WI38 (cell line): ENCODE measurements around the gene RAB20.
"Not testable (repeated sequence)": the region's sequence is repeated elsewhere in the genome, so short reads cannot be mapped to it uniquely, and the experiment has no call there.

ENCODE experiments used
- H3K4me3 ChIP-seq: 2 replicates; pipeline ENCODE4 v1.5.1; 2011; ENCODE audit warnings: low read depth, mild to moderate bottlenecking, control low read depth, low read length
- CTCF ChIP-seq: IDR thresholded peaks from 2 replicates; pipeline ENCODE4 v1.5.1; 2012; ENCODE audit warnings: low read depth, mild to moderate bottlenecking, control low read depth, low read length

RAB20 gene

GRCh38 chr13:110492679-110493593 lies 68.6 kb downstream of the RAB20 start:
- no peak for TF ChIP-seq CTCF
- no peak overlapping the region for H3K4me3 ChIP-seq

DNA sequence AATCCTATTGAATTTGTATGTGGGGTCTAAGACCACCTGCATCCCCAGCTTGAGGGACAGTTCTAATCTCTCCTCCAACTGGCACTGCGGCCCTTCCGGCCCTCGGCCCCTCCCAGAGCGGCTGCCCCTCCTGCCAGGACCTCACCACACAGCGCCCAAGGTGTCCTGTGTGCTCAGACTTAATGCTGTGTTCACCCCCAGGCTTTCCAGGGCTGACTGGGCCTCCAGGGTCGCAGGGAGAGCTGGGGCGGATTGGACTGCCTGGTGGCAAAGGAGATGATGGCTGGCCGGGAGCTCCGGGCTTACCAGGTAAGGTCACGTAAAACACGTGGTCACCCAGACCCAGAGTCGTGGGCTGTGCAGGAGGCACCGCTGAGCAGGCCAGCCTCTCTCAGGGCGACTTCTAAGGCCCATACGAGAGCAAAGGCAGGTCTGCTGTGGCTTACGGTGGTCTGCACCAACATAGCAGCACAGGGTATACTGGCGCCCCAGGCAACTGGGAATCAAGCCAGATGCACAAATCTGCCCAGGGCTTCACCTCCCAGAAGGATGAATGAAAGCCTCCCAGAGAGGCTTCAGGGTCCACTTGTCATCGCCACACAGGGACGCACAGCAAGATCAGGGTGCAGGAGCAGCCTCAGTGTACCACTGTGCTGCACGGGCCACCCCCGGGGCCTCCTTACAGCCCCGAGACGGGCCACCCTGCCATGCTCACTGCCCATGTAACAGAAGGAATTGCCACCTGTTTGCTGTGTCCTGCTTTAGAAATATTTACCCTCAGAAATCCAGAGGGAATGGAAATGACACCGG lies 69.4 kb downstream of the RAB20 start:
- no peak for TF ChIP-seq CTCF
- no peak overlapping the region for H3K4me3 ChIP-seq

DNA sequence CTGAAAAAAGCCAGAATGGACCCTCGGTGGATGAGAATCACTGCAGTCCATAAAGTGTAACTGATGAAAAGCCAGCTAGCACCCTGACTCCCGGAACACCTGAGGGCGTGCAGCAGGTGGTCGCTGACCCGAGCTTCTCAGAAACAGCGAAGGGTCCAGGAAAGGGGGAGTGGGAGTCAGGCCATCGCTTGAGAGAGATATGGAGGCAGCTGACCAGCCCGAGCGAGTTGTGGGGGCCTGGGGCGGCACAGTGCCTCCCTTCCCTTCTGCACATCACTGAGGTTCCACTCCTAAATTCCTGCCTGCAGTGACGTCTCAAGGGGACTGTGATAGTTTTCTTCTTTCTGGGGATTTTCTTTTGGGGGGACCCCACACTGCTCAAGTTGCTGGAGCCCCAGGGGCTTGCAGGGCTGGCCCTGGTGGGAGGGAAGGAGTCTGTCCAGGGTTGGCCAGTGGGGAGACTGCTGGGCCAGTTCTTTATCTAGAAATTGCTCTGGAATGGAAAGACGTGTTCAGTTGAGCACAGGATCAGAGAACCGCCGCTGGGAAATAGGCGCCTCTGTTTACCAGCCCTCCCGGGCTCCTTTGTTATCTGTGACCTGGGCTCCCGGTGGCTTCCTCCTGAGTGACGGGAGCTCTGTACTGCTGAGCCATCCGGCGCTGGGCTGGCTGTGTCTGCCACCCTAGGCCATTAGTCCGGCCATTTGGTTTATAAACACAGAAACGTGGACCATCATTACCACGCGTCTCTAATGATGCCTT lies 71.3 kb downstream of the RAB20 start:
- TF ChIP-seq CTCF: no peak
- no peak overlapping the region for H3K4me3 ChIP-seq

GRCh38 chr13:110486880-110487279 lies 74.6 kb downstream of the RAB20 start:
- not testable (repeated sequence) for H3K4me3 ChIP-seq

- H3K4me3 ChIP-seq: no peak overlapping the region
- TF ChIP-seq CTCF: no peak
Observed at GRCh38 chr13:110486061-110486715, 75.3 kb downstream of the RAB20 start.

- H3K4me3 ChIP-seq: no peak overlapping the region
- TF ChIP-seq CTCF: no peak
Observed at GRCh38 chr13:110485604-110486003, 75.9 kb downstream of the RAB20 start.
